Measurements from ENCODE around the gene CDK12.

CDK12 gene

GRCh38 chr17:39549747-39550573 is 88.7 kb downstream of the CDK12 start:
- no peak for DNase-seq (ENCODE audit: low read depth in 2 of 2)

DNA sequence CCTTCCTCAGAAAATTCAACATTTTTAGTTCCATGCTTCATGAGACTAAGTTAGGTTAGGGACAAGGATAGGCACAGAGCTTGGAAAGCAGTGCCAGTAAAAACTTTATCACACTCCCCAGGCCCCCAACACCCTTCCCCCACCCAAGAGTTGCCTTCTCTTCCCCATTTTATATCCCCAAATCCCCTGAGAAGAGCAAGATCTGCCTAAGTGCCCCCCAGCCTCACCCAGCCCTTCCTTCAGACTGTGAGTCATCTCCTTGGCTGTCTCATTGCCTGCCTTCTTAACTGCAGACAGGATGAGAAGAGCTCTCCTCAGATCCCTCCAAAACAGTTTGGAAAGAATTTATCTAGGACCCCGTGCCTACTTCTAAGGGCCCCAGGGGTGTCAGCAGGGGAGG is 90.6 kb downstream of the CDK12 start:
- no peak for DNase-seq (ENCODE audit: low read depth in 2 of 2)

GRCh38 chr17:39553341-39553945 is 92.2 kb downstream of the CDK12 start:
- DNase-seq (ENCODE audit: low read depth in 2 of 2) = no peak

GRCh38 chr17:39555368-39555767 is 94.1 kb downstream of the CDK12 start:
- DNase-seq (ENCODE audit: low read depth in 2 of 2) = no peak

- DNase-seq (ENCODE audit: low read depth in 2 of 2) = no peak
Measured at GRCh38 chr17:39556423-39556822, 95.1 kb downstream of the CDK12 start.

DNA sequence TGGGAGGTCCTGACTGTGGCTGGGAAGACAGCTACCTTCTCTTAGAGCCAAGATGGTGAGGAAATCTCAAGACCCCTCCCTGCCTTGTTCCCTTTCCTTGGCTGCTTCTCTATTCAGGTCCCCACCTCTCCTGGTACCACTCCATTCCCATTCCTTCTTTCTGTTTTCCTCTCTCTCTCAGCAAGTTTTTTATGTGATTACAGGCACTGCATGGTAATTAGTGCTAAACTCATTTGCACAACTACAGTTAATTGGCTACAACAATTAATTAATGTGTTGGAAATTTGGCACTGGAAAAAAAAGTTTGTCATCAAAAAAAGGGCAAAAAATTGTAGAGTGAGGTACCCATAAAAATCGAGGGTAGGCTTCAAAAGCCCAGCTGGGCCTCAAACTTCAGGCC is 101.1 kb downstream of the CDK12 start:
- DNase-seq (ENCODE audit: low read depth in 2 of 2) = no peak

DNA sequence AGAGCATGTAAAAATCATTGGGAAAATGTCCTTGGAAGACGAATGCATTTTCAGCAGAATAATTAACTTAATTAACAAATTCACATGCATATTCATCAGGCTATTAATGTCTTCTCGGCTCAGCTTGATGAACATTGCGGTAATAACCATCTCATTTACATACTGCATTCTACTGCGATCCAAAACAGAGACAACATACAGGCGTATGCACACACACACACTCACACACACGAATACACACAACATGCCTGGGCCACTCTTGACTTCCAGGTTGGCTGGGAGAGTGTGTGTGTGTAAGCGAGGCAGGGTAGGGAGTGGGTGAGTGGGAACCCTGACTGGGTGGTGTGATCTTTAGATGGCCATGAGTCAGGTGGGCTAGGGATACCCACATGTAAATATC is 101.7 kb downstream of the CDK12 start:
- DNase-seq (ENCODE audit: low read depth in 2 of 2) = no peak

DNA sequence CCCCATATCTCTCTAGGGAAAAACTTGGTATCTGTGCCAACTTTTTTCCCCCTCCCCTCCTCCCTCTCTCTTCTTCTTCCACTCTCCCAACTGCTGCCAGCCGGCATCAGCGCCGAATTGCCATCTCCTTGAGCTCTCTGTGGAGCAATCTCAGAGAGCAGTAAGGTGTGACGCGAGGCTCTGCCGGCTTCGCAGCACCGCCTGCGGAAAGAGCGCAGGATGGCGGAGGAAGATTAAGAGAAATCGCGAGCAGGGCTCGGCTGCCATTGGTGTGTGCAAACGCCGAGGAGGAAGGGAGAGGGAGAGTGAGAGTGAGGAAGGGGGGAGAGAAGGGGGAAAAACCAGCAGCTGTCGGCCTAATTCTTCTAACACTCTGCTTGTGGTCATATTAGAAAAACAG is 102.2 kb downstream of the CDK12 start:
- DNase-seq (ENCODE audit: low read depth in 2 of 2) = no peak

DNA sequence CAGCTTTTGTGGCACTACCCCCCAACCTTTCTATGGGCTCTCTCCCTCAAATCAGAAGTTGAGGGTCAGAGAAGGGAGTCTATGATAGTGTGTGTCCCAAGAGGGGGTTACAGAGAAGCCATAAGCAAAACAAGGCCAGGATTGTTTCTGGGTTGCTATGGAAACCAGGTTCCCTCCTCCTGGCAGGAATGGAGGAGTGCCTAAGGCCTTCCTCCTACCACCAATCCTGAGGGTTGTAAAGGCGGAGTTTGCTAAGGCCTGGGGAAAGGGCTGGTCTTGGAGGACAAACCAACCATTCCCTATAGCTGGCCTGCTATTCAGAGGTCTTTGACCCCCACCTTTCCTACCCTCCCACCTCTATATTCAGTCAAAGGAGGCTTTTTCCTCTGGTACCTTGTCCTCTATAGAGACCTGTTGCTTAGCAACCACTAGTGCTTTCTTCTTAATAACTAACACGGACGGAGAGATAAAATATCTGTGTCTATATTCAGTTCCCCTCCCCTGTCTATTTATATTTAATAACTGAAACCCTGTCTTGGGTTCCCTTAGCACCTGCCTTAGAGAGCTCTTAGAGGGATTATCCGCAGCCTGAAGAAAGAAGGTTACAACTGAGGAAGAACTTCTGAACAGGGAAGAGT is 103.0 kb downstream of the CDK12 start:
- no peak for DNase-seq (ENCODE audit: low read depth in 2 of 2)

GRCh38 chr17:39566094-39566850 is 105.0 kb downstream of the CDK12 start:
- no peak for DNase-seq (ENCODE audit: low read depth in 2 of 2)

DNA sequence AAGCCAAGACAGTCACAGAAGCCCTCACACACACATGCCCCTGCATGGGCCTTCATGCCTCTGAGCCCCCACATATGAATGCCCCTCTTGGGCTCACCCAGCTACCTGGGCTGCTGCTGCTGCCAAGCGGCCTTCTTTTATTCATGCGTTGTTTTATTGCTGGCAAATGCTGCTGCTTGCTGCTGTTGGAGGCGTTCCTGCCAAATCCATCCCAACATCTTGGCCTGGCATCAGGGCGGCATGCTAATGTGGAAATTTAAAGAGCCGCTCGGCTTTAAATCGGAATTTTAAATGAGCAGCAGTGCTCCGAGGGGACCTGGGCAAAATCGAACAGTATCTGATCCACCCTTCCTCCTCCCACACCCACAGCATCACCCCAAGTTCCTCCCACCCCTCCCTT is 107.4 kb downstream of the CDK12 start:
- DNase-seq (ENCODE audit: low read depth in 2 of 2) = no peak

GRCh38 chr17:39569126-39569525 is 107.8 kb downstream of the CDK12 start:
- DNase-seq (ENCODE audit: low read depth in 2 of 2) = no peak

- DNase-seq (ENCODE audit: low read depth in 2 of 2) = no peak
Measured at GRCh38 chr17:39572121-39572520, 110.8 kb downstream of the CDK12 start.

- no peak for DNase-seq (ENCODE audit: low read depth in 2 of 2)
Measured at GRCh38 chr17:39573447-39574298, 112.4 kb downstream of the CDK12 start.

DNA sequence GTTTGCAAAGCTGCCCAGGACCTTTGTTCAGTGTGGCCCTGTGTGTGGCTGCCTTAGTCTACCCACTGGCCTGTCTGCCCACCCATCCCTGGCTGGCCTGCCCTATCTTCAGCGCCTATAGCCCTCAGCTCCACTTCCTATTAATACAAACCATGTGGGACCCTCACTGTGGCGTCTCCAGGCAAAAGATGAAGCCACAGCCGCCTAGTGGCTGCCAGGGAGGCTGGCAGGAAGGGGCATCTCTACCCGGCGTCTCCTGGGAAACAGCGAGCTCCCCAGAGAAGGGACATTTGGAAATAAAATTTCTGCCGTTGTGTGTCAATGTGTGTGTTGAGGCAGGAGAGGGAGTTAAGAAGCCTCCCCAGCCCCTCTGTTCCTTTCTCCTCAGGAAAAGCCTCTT is 114.9 kb downstream of the CDK12 start:
- DNase-seq (ENCODE audit: low read depth in 2 of 2) = no peak

DNA sequence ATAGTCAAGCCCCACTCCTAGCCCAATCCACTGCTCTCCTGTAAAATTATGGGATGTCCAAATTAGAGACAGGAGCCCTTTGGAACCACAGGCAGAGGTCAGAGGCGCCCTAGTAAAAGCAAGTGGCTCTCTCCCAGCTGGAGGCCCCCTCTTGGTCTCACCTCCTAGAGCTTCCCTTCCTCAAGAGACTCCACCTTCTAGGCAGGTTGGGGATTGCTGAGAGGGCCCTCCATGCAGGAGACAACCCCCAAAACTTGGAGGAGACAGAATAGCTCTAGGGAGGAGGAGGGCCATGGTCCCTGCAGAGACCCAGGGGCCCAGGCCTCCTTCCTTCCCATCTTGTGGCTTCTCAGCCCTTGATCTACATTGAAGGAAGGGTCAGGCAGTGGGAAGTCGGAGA is 117.0 kb downstream of the CDK12 start:
- no peak for DNase-seq (ENCODE audit: low read depth in 2 of 2)

- no peak for DNase-seq (ENCODE audit: low read depth in 2 of 2)
Measured at GRCh38 chr17:39579318-39580081, 118.2 kb downstream of the CDK12 start.

DNA sequence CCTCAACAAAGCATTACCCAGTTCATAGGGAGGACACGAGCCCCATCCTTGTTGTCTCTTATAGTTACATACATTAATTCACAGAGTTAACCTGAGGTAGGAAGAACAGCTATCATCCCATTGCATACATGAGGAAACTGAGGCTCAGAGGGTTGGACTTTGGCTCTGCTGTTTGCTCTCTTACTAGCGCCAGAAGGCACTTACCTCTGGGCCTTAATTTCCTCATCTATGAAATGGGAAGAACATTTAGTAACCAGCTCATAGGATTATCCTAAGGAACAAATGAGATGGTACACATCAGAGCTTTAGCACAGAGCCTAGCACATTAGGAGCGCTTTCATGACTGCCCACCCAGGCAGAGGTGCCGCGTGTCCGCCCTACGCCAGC is 118.8 kb downstream of the CDK12 start:
- DNase-seq (ENCODE audit: low read depth in 2 of 2) = no peak

DNA sequence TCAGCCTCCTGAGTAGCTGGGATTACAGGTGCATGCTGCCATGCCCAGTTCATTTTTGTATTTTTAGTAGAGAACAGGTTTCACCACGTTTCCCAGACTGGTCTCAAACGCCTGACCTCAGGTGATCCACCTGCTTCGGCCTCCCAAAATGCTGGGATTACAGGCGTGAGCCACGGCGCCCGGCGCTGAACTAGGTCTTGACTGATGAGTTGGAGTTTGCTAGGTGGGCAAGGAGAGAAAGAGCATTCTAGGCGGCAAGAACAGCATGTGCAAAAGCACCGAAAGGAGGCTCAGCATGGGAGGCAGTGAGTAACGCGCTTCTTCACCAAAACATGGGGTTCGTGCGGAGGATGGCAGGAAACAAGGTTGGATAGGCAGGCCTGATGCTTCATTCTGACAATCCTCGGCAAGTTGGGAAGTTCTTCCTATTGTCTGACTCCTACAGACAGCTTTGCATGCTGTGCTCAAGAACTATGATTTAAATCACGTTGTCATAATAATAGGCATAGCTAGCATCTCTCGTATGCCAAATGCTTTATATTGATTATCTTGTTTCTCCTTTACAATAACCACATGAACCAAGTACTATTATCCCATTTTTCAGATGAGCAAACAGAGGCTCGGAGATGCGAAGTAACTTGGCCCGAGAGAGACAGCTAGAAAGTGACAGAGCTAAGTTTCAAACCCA is 119.9 kb downstream of the CDK12 start:
- DNase-seq (ENCODE audit: low read depth in 2 of 2) = no peak

GRCh38 chr17:39581759-39582085 is 120.4 kb downstream of the CDK12 start:
- no peak for DNase-seq (ENCODE audit: low read depth in 2 of 2)

Data from stimulated activated CD4-positive, alpha-beta T cell treated with anti-CD3 and anti-CD28 coated beads, Interleukin-1b, Interleukin-23, amount 100 ng/mL, for 1 hour (primary cell).